Naive thymus-derived CD8-positive, alpha-beta T cell (primary cell): ENCODE measurements around the gene CIT. TPM values are rescaled to one million over a fixed set of nuclear protein-coding genes. Genes with fewer than 3 reads are reported as not detected.
"Not testable (repeated sequence)": the region's sequence is repeated elsewhere in the genome, so short reads cannot be mapped to it uniquely, and the experiment has no call there.

ENCODE experiments used
- ATAC-seq, 2 donors: fragments of 150-1000 bp; cut with Tn5 transposase in 1 of 2; sonication (Bioruptor Pico), chemical (Tn5 transposase) in 1 of 2; 1 replicate in 1 of 2; 2 replicates in 1 of 2; pipeline ENCODE4 v1.10.0; 2021; ENCODE audit warnings: mild to moderate bottlenecking in 2 of 2, moderate library complexity in 2 of 2
- POLR2A ChIA-PET: fragments of 350-600 bp; sonication (Branson Sonifier 250); formaldehyde crosslinking; loops from one replicate; lab custom pipeline; 2021; ENCODE audit warnings: antibody characterized with exemption; lab: Charles Lee
- DNase-seq, 10 donors: peaks; one replicate each; pipeline versions ENCODE4 v3.0.0 to v3.0.0-alpha.2; 2020 to 2022
- H3K27ac Mint-ChIP-seq, 10 donors: one replicate each; pipeline ENCODE4 v1.8.0; 2020 to 2022; ENCODE audit warnings: mild to moderate bottlenecking in 10 of 10, mixed read lengths in 10 of 10, moderate library complexity in 4 of 10, inconsistent platforms in 1 of 10
- H3K27me3 Mint-ChIP-seq, 5 donors: one replicate each; pipeline ENCODE4 v1.8.0; 2021 to 2022; ENCODE audit warnings: mixed read lengths in 5 of 5
- H3K36me3 Mint-ChIP-seq, 3 donors: one replicate each; pipeline ENCODE4 v1.8.0; 2020 to 2022; ENCODE audit warnings: mixed read lengths in 3 of 3, mild to moderate bottlenecking in 2 of 3, inconsistent platforms in 1 of 3
- H3K4me1 Mint-ChIP-seq, 4 donors: one replicate each; pipeline ENCODE4 v1.8.0; 2021 to 2022; ENCODE audit warnings: mixed read lengths in 4 of 4
- H3K4me3 Mint-ChIP-seq, 10 donors: one replicate each; pipeline ENCODE4 v1.8.0; 2020 to 2022; ENCODE audit warnings: mild to moderate bottlenecking in 10 of 10, mixed read lengths in 10 of 10, moderate library complexity in 6 of 10, inconsistent platforms in 1 of 10
- H3K9me3 Mint-ChIP-seq, 9 donors: one replicate each; pipeline ENCODE4 v1.8.0; 2020 to 2022; ENCODE audit warnings: mixed read lengths in 9 of 9, mild to moderate bottlenecking in 3 of 9, inconsistent platforms in 1 of 9, moderate library complexity in 1 of 9
- polyA plus RNA-seq, 3 donors: library from polyadenylated mRNA; unstranded; fragments of 300-500 nt; fragmentation: Illumina TruSeq; gene quantifications; one replicate each; pipeline ENCODE4 v1.2.3, GENCODE V29; 2021
- total RNA-seq, 8 experiments: library from RNA in 2 of 8; stranded (reverse) in 2 of 8; gene quantifications; one replicate each; pipeline ENCODE4 v1.2.3 and lab custom pipeline; 2021 to 2026

CIT gene
- total and polyA plus RNA-seq, 5 experiments from 2014 or later, result 0.01 to 2.3 (median 0.19) TPM

DNA sequence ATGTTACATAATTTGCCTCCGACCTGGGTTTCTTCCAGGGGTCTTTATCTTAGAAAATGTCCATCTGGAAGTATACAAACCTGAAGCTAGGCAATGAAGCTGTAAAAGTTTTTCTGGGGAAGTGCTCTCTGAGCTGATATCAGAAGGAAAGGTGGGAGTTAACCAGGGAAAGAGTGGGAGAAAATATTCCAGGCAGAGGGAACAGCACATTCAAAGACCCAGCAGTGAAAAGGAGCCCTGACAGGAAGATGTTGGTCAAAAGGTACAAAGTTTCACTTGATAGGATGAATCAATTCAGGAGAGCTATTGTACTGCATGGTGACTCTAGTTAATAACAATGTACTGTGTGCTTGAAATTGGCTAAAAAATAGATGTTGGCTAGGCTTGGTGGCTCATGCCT, 17.8 kb upstream of the CIT start:
- DNase-seq, result no peak

DNA sequence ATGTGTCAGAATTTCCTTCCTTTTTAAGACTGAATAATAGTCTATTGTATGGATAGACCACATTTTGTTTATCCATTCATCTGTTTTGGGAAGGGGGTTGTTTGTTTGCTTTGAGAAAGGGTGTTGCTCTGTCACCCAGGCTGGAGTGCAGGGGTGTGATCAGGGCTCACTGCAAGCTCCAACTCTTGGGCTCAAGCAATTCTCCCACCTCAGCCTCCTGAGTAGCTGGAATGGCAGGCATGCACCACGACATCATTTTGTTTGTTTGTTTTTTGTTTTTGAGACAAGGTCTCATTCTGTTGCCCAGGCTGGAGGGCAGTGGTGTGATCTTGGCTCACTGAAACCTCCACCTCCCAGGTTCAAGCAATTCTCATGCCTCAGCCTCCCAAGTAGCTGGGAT, 15.5 kb upstream of the CIT start:
- ATAC-seq, H3K4me1 Mint-ChIP-seq, H3K36me3 Mint-ChIP-seq, POLR2A ChIA-PET, H3K4me3 Mint-ChIP-seq, H3K27ac Mint-ChIP-seq, DNase-seq, H3K9me3 Mint-ChIP-seq: not testable (repeated sequence)
- H3K27me3 Mint-ChIP-seq, result peaks cover 2 to 11% (median 9%) of the 10 kb centered on the region in 5 donors

More for the DNA sequence above, 17.8 kb upstream of the CIT start:
- POLR2A ChIA-PET, result no interaction called here
- no peak for ATAC-seq
- Mint-ChIP-seq H3K36me3 (no peaks in the 10 kb centered on the region), H3K4me1 (no peaks in the 10 kb centered on the region), H3K4me3 (no peak overlapping the region), H3K27me3 (peaks cover 2 to 11% (median 8%) of the 10 kb centered on the region in 5 donors), H3K27ac (peak overlapping the region in 1 of 10 donors; percentile 3), H3K9me3 (peaks cover 0 to 2% (median 0%) of the 10 kb centered on the region in 9 donors)

DNA sequence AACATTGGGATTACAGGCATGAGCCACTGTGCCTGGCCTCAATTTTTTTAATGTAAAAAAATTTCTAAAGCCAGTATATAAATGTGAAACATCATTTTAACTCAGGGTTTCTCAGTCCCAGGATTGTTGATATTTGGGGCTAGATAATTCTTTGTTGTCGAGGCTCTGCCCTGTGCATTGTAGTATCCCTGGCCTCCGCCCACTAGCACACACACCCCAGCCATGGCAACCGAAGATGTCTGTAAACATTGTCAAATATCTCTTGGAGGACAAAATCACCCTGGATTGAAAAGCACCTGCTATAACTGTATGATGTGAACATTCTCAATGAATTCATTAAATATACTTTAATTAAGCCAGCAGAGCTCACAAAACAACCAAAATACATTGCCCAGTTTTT, 8.4 kb upstream of the CIT start:
- H3K36me3 Mint-ChIP-seq, result no peaks in the 10 kb centered on the region
- H3K4me1 Mint-ChIP-seq, result no peaks in the 10 kb centered on the region
- POLR2A ChIA-PET, result no interaction called here
- DNase-seq (no peak), ATAC-seq (no peak)
- H3K27ac Mint-ChIP-seq, result no peak overlapping the region
- no peak overlapping the region for H3K4me3 Mint-ChIP-seq
- peaks cover 8 to 23% (median 10%) of the 10 kb centered on the region in 5 donors for H3K27me3 Mint-ChIP-seq
- no peaks in the 10 kb centered on the region for H3K9me3 Mint-ChIP-seq

GRCh38 chr12:119883791-119884190, 6.7 kb upstream of the CIT start:
- H3K4me3 Mint-ChIP-seq, H3K9me3 Mint-ChIP-seq, DNase-seq, H3K4me1 Mint-ChIP-seq, POLR2A ChIA-PET, H3K36me3 Mint-ChIP-seq, H3K27ac Mint-ChIP-seq, ATAC-seq: not testable (repeated sequence)
- H3K27me3 Mint-ChIP-seq, result peaks cover 8 to 23% (median 10%) of the 10 kb centered on the region in 5 donors

- no peak overlapping the region for H3K4me3 Mint-ChIP-seq
- DNase-seq (no peak), ATAC-seq (no peak)
- POLR2A ChIA-PET, result no interaction called here
- H3K9me3 Mint-ChIP-seq, result no peaks in the 10 kb centered on the region
- H3K27me3 Mint-ChIP-seq, result peaks cover 8 to 23% (median 9%) of the 10 kb centered on the region in 5 donors
- no peak overlapping the region for H3K27ac Mint-ChIP-seq
- no peaks in the 10 kb centered on the region for H3K4me1 Mint-ChIP-seq
- H3K36me3 Mint-ChIP-seq, result no peaks in the 10 kb centered on the region
Observed at GRCh38 chr12:119883237-119883636, 6.1 kb upstream of the CIT start.

DNA sequence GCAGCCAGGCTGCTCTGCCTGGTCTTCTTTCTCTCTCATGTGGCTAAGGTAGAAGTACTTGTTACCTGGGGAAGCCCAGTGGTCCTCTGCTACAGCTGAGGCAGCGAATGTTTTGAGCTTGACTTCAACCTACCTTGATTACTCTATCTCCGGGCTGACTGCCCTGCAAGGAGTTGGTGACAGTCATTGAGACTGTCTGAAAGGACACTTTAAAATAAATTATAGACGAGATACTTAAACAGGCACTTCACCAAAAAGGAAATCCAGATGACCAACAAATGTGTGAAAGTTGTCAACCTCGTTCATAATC, 474 bp upstream of the CIT start:
- DNase-seq (no peak), ATAC-seq (no peak)
- Mint-ChIP-seq H3K27me3 (peaks cover 0 to 7% (median 0%) of the 10 kb centered on the region in 5 donors), H3K4me1 (peaks cover 6 to 16% (median 15%) of the 10 kb centered on the region in 4 donors), H3K36me3 (no peaks in the 10 kb centered on the region), H3K27ac (peak overlapping the region in 6 of 10 donors; percentile 4 to 83 (median 59)), H3K9me3 (no peaks in the 10 kb centered on the region), H3K4me3 (peak overlapping the region; percentile 84 to 92 (median 88))
- POLR2A ChIA-PET, result no interaction called here

GRCh38 chr12:119870457-119870856, 6.7 kb downstream of the CIT start:
- ATAC-seq (no peak), DNase-seq (no peak)
- Mint-ChIP-seq H3K27ac (no peak overlapping the region), H3K9me3 (no peaks in the 10 kb centered on the region), H3K36me3 (peaks cover 0 to 2% (median 0%) of the 10 kb centered on the region in 3 donors), H3K4me3 (no peak overlapping the region), H3K4me1 (no peaks in the 10 kb centered on the region), H3K27me3 (no peaks in the 10 kb centered on the region)
- POLR2A ChIA-PET, result interaction anchor here (0.6 kb wide), 2 partner anchors 51 to 1114 kb away, joined by 3 read pairs; no protein-coding TSS in a partner anchor

DNA sequence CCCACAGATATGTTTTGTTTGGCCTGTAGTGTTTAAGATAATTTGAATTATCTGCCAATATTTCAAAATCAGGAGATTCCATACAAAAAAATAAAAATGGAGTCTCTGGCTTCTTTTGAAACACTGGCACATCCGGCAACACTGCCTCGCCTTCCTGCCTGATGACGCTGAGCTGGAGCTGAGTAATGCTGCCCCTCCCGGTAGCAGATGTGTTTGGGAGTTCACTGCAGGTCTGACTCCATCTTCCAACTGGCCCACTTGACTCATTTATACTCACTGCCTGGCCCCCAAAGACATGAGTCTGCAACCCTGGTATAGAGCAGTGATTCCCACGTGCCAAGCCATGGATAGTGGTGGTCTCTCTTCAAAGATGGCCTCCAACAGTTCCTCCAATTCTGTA, 7.4 kb downstream of the CIT start:
- no peaks in the 10 kb centered on the region for H3K9me3 Mint-ChIP-seq
- POLR2A ChIA-PET, result no interaction called here
- no peaks in the 10 kb centered on the region for H3K4me1 Mint-ChIP-seq
- no peak overlapping the region for H3K4me3 Mint-ChIP-seq
- H3K27me3 Mint-ChIP-seq, result no peaks in the 10 kb centered on the region
- DNase-seq (no peak), ATAC-seq (no peak)
- peaks cover 0 to 2% (median 0%) of the 10 kb centered on the region in 3 donors for H3K36me3 Mint-ChIP-seq
- H3K27ac Mint-ChIP-seq, result peak overlapping the region in 1 of 10 donors; percentile 29

- DNase-seq, result no peak
- peaks cover 0 to 2% (median 0%) of the 10 kb centered on the region in 3 donors for H3K36me3 Mint-ChIP-seq
- H3K9me3 Mint-ChIP-seq, result no peaks in the 10 kb centered on the region
- no peaks in the 10 kb centered on the region for H3K4me1 Mint-ChIP-seq
- POLR2A ChIA-PET, result no interaction called here
- no peak overlapping the region for H3K4me3 Mint-ChIP-seq
- no peak overlapping the region for H3K27ac Mint-ChIP-seq
- no peaks in the 10 kb centered on the region for H3K27me3 Mint-ChIP-seq
- no peak for ATAC-seq
Observed at GRCh38 chr12:119868992-119869391, 8.1 kb downstream of the CIT start.

DNA sequence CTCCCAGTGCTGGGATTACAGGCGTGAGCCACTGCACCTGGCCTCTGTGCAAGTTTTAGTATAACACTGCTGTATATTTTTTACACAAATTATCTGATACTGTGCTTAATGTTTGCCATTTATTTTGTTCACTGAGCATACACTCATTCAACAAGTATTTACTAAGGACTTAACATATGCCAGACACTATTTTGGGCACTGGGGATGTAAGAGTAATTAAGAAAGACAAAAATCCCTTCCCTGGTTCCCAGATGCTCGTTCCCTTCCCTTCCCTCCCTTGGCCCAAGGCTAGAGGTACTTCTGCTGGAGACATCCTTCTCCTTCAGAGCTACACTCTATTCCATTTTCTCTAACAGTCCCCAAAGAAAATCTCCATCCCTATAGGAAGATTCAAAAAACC, 12.5 kb downstream of the CIT start:
- H3K4me3 Mint-ChIP-seq, result no peak overlapping the region
- POLR2A ChIA-PET, result no interaction called here
- DNase-seq, result no peak
- no peaks in the 10 kb centered on the region for H3K9me3 Mint-ChIP-seq
- H3K27ac Mint-ChIP-seq, result peak overlapping the region in 2 of 10 donors; percentile 22 to 24
- H3K4me1 Mint-ChIP-seq, result no peaks in the 10 kb centered on the region
- no peak for ATAC-seq
- no peaks in the 10 kb centered on the region for H3K27me3 Mint-ChIP-seq
- peaks cover 0 to 2% (median 0%) of the 10 kb centered on the region in 3 donors for H3K36me3 Mint-ChIP-seq

- Mint-ChIP-seq H3K27me3 (no peaks in the 10 kb centered on the region), H3K36me3 (no peaks in the 10 kb centered on the region), H3K9me3 (no peaks in the 10 kb centered on the region), H3K4me1 (peaks cover 9 to 19% (median 15%) of the 10 kb centered on the region in 4 donors), H3K4me3 (no peak overlapping the region), H3K27ac (no peak overlapping the region)
- ATAC-seq (no peak), DNase-seq (no peak)
- POLR2A ChIA-PET, result no interaction called here
Observed at GRCh38 chr12:119859241-119859640, 17.9 kb downstream of the CIT start.

DNA sequence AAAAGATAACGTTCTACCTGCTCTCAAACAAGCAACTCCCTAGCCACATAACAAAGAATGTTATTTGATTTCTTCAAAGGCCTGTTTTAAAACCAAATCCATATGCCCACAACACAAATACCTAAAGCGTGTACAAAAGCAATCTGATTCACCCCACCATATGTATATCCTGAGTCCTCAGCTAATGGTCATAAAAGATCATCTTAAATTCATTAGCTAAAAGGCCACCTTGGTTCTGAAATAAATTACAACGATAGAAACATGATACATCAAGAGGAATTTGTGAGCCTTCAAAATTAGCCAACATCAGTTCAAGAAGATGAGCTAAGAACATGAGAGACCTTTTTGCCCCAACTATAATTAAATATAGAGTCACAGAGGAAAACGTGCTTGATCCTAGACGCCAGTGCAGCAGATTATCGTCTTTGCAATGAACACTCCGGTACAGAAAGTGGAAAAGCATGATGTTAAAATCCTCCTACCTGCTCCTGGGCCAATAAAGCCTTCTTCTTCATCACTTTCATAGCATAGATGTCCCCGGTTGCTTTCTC, 20.0 kb downstream of the CIT start:
- Mint-ChIP-seq H3K36me3 (no peaks in the 10 kb centered on the region), H3K4me1 (peaks cover 9 to 19% (median 15%) of the 10 kb centered on the region in 4 donors), H3K27me3 (no peaks in the 10 kb centered on the region), H3K4me3 (no peak overlapping the region), H3K9me3 (no peaks in the 10 kb centered on the region), H3K27ac (peak overlapping the region in 2 of 10 donors; percentile 27 to 82)
- DNase-seq, result peak in 2 of 10 donors; percentile 4 to 13
- POLR2A ChIA-PET, result no interaction called here
- peak in 1 of 2 donors; percentile 32 for ATAC-seq

DNA sequence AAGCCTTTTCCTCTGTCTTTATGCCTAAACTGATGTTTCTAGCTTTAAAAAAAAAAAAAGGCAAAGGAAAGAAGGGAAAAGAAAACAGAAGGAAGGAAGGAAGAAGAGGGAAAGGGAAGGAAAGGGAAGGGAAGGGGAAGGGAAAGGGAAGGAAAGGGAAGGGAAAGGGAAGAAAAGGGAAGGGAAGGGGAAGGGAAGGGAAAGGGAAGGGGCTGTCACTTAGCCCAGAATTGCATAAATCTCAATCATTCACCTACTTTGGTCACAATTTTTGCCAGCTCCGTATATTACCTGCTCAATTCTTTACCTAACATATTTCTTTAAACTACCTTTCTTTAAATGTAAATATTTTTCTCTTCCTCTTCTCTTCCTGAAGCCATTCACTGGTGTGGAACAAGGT, 26.8 kb downstream of the CIT start:
- POLR2A ChIA-PET, result no interaction called here
- Mint-ChIP-seq H3K4me3 (no peak overlapping the region), H3K4me1 (no peaks in the 10 kb centered on the region), H3K27ac (peak overlapping the region in 2 of 10 donors; percentile 23 to 69), H3K9me3 (no peaks in the 10 kb centered on the region), H3K27me3 (no peaks in the 10 kb centered on the region), H3K36me3 (no peaks in the 10 kb centered on the region)
- ATAC-seq (no peak), DNase-seq (no peak)

DNA sequence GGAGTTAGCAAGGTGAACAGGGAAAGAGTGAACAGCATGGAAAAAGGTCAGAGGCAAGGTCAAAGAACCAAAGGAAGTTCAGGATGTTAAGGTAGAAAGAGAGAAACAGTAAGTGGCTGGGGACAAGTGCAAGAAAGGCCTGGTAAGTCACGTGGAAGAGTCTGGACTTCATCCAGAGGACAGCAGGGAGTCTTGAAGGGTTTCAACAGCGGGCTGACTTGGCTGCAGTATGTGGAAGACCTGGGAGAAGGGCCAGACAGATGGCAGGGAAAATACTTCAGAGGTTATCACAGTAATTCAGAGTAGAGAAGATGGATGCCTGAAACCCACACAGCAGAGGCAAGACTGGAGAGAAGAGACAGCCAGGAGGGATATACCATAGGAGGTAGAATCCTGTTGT, 34.0 kb downstream of the CIT start:
- Mint-ChIP-seq H3K4me3 (no peak overlapping the region), H3K9me3 (peaks cover 0 to 12% (median 7%) of the 10 kb centered on the region in 9 donors), H3K4me1 (peaks cover 0 to 5% (median under 1%) of the 10 kb centered on the region in 4 donors), H3K27me3 (no peaks in the 10 kb centered on the region), H3K27ac (no peak overlapping the region), H3K36me3 (peaks cover 0 to 12% (median 7%) of the 10 kb centered on the region in 3 donors)
- POLR2A ChIA-PET, result no interaction called here
- ATAC-seq (no peak), DNase-seq (no peak)
